Erythroblast (primary cell): ENCODE data around the gene ZNF423.

ENCODE experiments used
- GATA1 ChIP-seq: IDR thresholded peaks from 2 replicates; pipeline ENCODE4 v1.6.1; 2011; ENCODE audit warnings: low read depth, mild to moderate bottlenecking, control low read depth, low read length, moderate library complexity
- POLR2A ChIP-seq: IDR thresholded peaks from 2 replicates; pipeline ENCODE4 v1.6.1; 2011; ENCODE audit warnings: mild to moderate bottlenecking, low read length

DNA sequence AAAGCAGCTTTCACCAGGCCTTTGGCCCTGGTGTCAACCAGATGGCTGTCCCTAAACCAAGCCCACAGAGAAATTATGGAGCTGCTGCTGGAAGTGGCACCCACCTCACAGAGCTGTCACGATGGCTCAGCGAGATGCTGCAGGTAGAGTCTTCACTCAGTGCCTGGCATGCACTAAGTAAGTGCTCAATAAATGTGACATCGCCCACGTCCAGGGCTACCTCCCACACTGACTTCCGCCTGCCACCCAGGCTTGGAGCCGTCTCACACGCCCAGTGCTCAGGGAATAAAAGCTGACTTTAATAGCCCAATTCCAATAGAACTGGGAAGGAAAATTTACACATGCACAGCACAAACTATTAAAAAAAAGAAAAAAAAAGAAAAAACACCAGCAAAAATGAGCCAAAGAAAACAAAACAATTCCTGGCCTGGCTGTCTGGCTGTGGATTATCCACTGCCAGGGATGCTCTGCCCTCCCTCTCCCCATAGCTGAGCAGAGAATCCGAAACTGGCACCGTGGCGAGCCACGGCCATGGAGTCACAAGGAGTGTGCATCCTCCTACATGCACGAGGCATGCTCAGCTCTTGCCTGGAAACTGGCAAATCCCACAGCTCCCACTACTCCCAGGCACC, 68.9 kb downstream of the ZNF423 start:
- TF ChIP-seq POLR2A (no peak), GATA1 (no peak)
